ENCODE measurements around the gene FHDC1. TPM values are rescaled to one million over a fixed set of nuclear protein-coding genes. Genes with fewer than 3 reads are reported as not detected.

FHDC1 gene
- total RNA-seq, 4 donors from 2014 or later, result 4.6 to 40.4 (median 15.5) TPM

- Histone ChIP-seq H3K4me1 (no peaks in the 10 kb centered on the region), H3K27ac (no peak overlapping the region), H3K9me3 (no peaks in the 10 kb centered on the region), H3K4me3 (no peak overlapping the region), H3K27me3 (no peaks in the 10 kb centered on the region), H3K36me3 (no peaks in the 10 kb centered on the region)
- in situ Hi-C loops (cut with MboI; ENCODE audit: low pct_ligation_motif_present in 1 of 4, low pct_unique_long_range_greater_than_20kb in 1 of 4, low sequenced_read_pairs in 3 of 4), result no loop called here
- TF ChIP-seq, protein P1, sequence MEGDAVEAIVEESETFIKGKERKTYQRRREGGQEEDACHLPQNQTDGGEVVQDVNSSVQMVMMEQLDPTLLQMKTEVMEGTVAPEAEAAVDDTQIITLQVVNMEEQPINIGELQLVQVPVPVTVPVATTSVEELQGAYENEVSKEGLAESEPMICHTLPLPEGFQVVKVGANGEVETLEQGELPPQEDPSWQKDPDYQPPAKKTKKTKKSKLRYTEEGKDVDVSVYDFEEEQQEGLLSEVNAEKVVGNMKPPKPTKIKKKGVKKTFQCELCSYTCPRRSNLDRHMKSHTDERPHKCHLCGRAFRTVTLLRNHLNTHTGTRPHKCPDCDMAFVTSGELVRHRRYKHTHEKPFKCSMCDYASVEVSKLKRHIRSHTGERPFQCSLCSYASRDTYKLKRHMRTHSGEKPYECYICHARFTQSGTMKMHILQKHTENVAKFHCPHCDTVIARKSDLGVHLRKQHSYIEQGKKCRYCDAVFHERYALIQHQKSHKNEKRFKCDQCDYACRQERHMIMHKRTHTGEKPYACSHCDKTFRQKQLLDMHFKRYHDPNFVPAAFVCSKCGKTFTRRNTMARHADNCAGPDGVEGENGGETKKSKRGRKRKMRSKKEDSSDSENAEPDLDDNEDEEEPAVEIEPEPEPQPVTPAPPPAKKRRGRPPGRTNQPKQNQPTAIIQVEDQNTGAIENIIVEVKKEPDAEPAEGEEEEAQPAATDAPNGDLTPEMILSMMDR (IDR thresholded peaks at IDR 0.05), result no peak
- TF ChIP-seq POLR2AphosphoS5 (IDR thresholded peaks at IDR 0.05), result no peak
- no peak for TF ChIP-seq POLR2A (IDR thresholded peaks at IDR 0.05)
- no peak for TF ChIP-seq EP300 (IDR thresholded peaks at IDR 0.05; ENCODE audit: low read depth)
- intact Hi-C loops (cut with DNase I; ENCODE audit: low total_unique reads), result no loop called here
- no peak for DNase-seq
- WGBS, 2 donors (ENCODE audit: low coverage in 1 of 2), result 94% methylated on average over 26 of the region's 28 CpGs; no CpG with 5 or more reads in 1 of the 2 donors
These were observed 40.2 kb downstream of the FHDC1 start for GRCh38 chr4:152976212-152976761.

GRCh38 chr4:152979731-152980330 lies 43.7 kb downstream of the FHDC1 start:
- Histone ChIP-seq H3K4me1 (no peaks in the 10 kb centered on the region), H3K27ac (no peak overlapping the region), H3K9me3 (no peaks in the 10 kb centered on the region), H3K27me3 (no peaks in the 10 kb centered on the region), H3K4me3 (no peak overlapping the region), H3K36me3 (no peaks in the 10 kb centered on the region)
- intact Hi-C loops (cut with DNase I; ENCODE audit: low total_unique reads) (no loop called here), in situ Hi-C loops (cut with MboI; ENCODE audit: low pct_ligation_motif_present in 1 of 4, low pct_unique_long_range_greater_than_20kb in 1 of 4, low sequenced_read_pairs in 3 of 4) (no loop called here)
- 83% methylated on average over 10 of the region's 10 CpGs; no CpG with 5 or more reads in 1 of the 2 donors for WGBS, 2 donors (ENCODE audit: low coverage in 1 of 2)
- TF ChIP-seq, protein P1 (IDR thresholded peaks at IDR 0.05), result no peak
- TF ChIP-seq EP300 (IDR thresholded peaks at IDR 0.05; ENCODE audit: low read depth) (no peak), POLR2AphosphoS5 (IDR thresholded peaks at IDR 0.05) (no peak), POLR2A (IDR thresholded peaks at IDR 0.05) (no peak)
- no peak for DNase-seq

GRCh38 chr4:152981278-152981677 lies 45.2 kb downstream of the FHDC1 start:
- H3K36me3 ChIP-seq, result no peaks in the 10 kb centered on the region
- no peaks in the 10 kb centered on the region for H3K27me3 ChIP-seq
- no peak for DNase-seq
- no peak overlapping the region for H3K27ac ChIP-seq
- no peaks in the 10 kb centered on the region for H3K4me1 ChIP-seq
- H3K4me3 ChIP-seq, result no peak overlapping the region
- intact Hi-C loops (cut with DNase I; ENCODE audit: low total_unique reads), result no loop called here
- H3K9me3 ChIP-seq, result no peaks in the 10 kb centered on the region
- WGBS, 2 donors (ENCODE audit: low coverage in 1 of 2), result 87 to 100% methylated on average over 1 to 4 of the region's 5 CpGs
- in situ Hi-C loops (cut with MboI; ENCODE audit: low pct_ligation_motif_present in 1 of 4, low pct_unique_long_range_greater_than_20kb in 1 of 4, low sequenced_read_pairs in 3 of 4), result no loop called here
- TF ChIP-seq EP300 (IDR thresholded peaks at IDR 0.05; ENCODE audit: low read depth) (no peak), POLR2A (IDR thresholded peaks at IDR 0.05) (no peak), POLR2AphosphoS5 (IDR thresholded peaks at IDR 0.05) (no peak)
- TF ChIP-seq, protein P1 (IDR thresholded peaks at IDR 0.05), result no peak

DNA sequence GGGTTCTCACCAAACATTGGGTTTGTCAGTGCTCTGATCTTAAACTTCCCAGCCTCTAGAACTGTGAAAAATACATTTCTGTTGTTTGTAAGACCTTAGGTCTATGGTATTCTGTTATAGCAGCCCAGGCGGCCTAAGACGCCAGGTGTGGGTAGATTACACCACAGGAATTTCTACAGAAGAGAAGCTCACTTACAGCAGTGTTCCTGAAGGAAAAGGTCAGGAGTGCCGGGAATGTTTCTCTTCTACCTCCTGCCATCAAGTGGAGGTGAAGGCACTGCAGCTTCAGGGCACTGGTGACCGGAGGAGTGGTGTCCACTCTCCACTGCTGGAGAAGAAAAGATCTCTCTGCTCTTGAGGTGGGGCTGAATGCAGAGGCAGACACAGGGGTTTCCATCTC lies 45.7 kb downstream of the FHDC1 start:
- TF ChIP-seq POLR2A (IDR thresholded peaks at IDR 0.05) (no peak), EP300 (IDR thresholded peaks at IDR 0.05; ENCODE audit: low read depth) (no peak), POLR2AphosphoS5 (IDR thresholded peaks at IDR 0.05) (no peak)
- TF ChIP-seq, protein P1 (IDR thresholded peaks at IDR 0.05), result no peak
- no peaks in the 10 kb centered on the region for H3K9me3 ChIP-seq
- WGBS, 2 donors (ENCODE audit: low coverage in 1 of 2), result 77% methylated on average over 4 of the region's 4 CpGs; no CpG with 5 or more reads in 1 of the 2 donors
- H3K4me3 ChIP-seq, result no peak overlapping the region
- in situ Hi-C loops (cut with MboI; ENCODE audit: low pct_ligation_motif_present in 1 of 4, low pct_unique_long_range_greater_than_20kb in 1 of 4, low sequenced_read_pairs in 3 of 4) (no loop called here), intact Hi-C loops (cut with DNase I; ENCODE audit: low total_unique reads) (no loop called here)
- H3K4me1 ChIP-seq, result no peaks in the 10 kb centered on the region
- H3K36me3 ChIP-seq, result no peaks in the 10 kb centered on the region
- no peak overlapping the region for H3K27ac ChIP-seq
- DNase-seq, result no peak
- H3K27me3 ChIP-seq, result no peaks in the 10 kb centered on the region

Measured in transverse colon (tissue), 4 donors.